ENCODE data around the gene KBTBD12.

GRCh38 chr3:127886956-127887231 lies 28.1 kb upstream of the KBTBD12 start:
- TF ChIP-seq EZH2 (IDR thresholded peaks at IDR 0.05; ENCODE audit: borderline replicate concordance): no peak
- TF ChIP-seq CTCF (IDR thresholded peaks at IDR 0.05; ENCODE audit: poor library complexity): no peak
